NB4 (cell line): ENCODE measurements around the gene PPP4R2.

Experiments
- CTCF ChIP-seq: IDR thresholded peaks from one replicate; pipeline ENCODE4 v1.5.1; 2012; ENCODE audit warnings: low read depth, low read length
- MAX ChIP-seq: IDR thresholded peaks from 2 replicates; pipeline ENCODE4 v1.6.1; 2011; ENCODE audit warnings: low read depth, low read length
- MYC ChIP-seq: IDR thresholded peaks from 2 replicates; pipeline ENCODE4 v1.6.1; 2011; ENCODE audit warnings: low read depth, low read length
- POLR2A ChIP-seq: IDR thresholded peaks from 2 replicates; pipeline ENCODE4 v1.6.1; 2011; ENCODE audit warnings: mild to moderate bottlenecking; ENCODE audit not compliant: insufficient read length; ENCODE audit errors: extremely low read depth

GRCh38 chr3:72949016-72949415 lies 47.6 kb upstream of the PPP4R2 start:
- TF ChIP-seq CTCF (no peak), POLR2A (no peak), MYC (no peak), MAX (no peak)
